Measurements from ENCODE around the gene LENG1.

DNA sequence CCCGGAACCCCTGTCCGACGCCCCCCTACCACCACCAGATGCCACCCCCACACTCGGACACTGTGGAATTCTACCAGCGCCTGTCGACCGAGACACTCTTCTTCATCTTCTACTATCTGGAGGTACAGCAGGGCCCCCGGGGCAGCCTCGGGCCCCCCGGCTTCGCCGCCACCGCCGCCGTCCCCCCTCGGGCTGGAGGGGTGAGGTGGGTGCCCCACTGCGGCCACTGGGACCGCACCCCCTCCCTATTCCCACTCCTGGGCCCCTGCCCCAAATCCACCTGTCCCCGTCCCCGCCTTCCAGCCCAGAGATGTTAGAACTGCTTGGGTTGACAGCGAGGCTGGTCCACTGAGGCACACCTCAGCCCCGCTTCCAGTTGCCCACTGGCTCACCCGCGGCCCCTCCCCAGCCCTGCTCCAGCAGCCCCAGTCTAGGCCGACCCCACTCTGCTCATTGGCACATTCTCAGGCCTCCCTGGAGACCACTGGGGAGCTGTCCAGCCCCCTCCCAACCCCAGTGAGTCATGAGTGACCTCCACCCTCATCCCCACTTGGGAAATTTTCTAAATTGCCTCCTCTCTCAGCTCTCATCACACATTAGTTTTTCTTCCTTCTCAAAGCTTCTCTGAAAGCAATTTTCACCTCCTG, 6.5 kb downstream of the LENG1 start:
- no peak for TF ChIP-seq ZNF121 (CRISPR knock-in tag; conservative IDR thresholded peaks at IDR 0.05)
- no peak for TF ChIP-seq CTCF (IDR thresholded peaks at IDR 0.05 in 2 of 3, conservative IDR thresholded peaks at IDR 0.05 in 1 of 3; ENCODE audit: insufficient read depth in 2 of 3, low read depth in 1 of 3, low read length in 3 of 3)
- TF ChIP-seq CEBPB (tag; IDR thresholded peaks at IDR 0.05): no peak
- no peak for TF ChIP-seq RAD21 (CRISPR knock-in tag; conservative IDR thresholded peaks at IDR 0.05 in 1 of 2, IDR thresholded peaks at IDR 0.05 in 1 of 2)

Measured in K562 (cell line).